NCI-H187 treated with DMSO at 0.1 percent for 48 hours (cell line): ENCODE data around the gene STAC.
"Not testable (repeated sequence)": the region's sequence is repeated elsewhere in the genome, so short reads cannot be mapped to it uniquely, and the experiment has no call there.

Experiments
- DNase-seq: peaks from one replicate; lab custom pipeline; 2025; lab: John Stamatoyannopoulos, UW

The STAC gene

GRCh38 chr3:36519682-36520081 is 139.4 kb downstream of the STAC start:
- DNase-seq: no peak

- DNase-seq: no peak
Measured at GRCh38 chr3:36520241-36521006, 140.1 kb downstream of the STAC start.

- DNase-seq: no peak
Measured at GRCh38 chr3:36521007-36521379, 140.7 kb downstream of the STAC start.

- no peak for DNase-seq
Measured at GRCh38 chr3:36524560-36524959, 144.3 kb downstream of the STAC start.

GRCh38 chr3:36525115-36525801 is 145.0 kb downstream of the STAC start:
- DNase-seq: no peak

GRCh38 chr3:36538136-36538749 is 157.9 kb downstream of the STAC start:
- no peak for DNase-seq

- no peak for DNase-seq
Measured at GRCh38 chr3:36540888-36541518, 160.7 kb downstream of the STAC start.

GRCh38 chr3:36542186-36542585 is 161.9 kb downstream of the STAC start:
- DNase-seq: no peak

GRCh38 chr3:36543276-36543997 is 163.1 kb downstream of the STAC start:
- no peak for DNase-seq

- DNase-seq: no peak
Measured at GRCh38 chr3:36546226-36546625, 165.9 kb downstream of the STAC start.

GRCh38 chr3:36548712-36549111 is 168.4 kb downstream of the STAC start:
- DNase-seq: no peak

- DNase-seq: no peak
Measured at GRCh38 chr3:36557021-36557707, 176.9 kb downstream of the STAC start.

- no peak for DNase-seq
Measured at GRCh38 chr3:36557708-36558421, 177.6 kb downstream of the STAC start.

GRCh38 chr3:36558961-36559360 is 178.7 kb downstream of the STAC start:
- DNase-seq: no peak

GRCh38 chr3:36560685-36561084 is 180.4 kb downstream of the STAC start:
- DNase-seq: no peak

- no peak for DNase-seq
Measured at GRCh38 chr3:36561601-36562000, 181.3 kb downstream of the STAC start.

- no peak for DNase-seq
Measured at GRCh38 chr3:36562945-36563344, 182.6 kb downstream of the STAC start.

GRCh38 chr3:36575241-36575640 is 194.9 kb downstream of the STAC start:
- no peak for DNase-seq

- DNase-seq: not testable (repeated sequence)
Measured at GRCh38 chr3:36578418-36578817, 198.1 kb downstream of the STAC start.

GRCh38 chr3:36579746-36580145 is 199.4 kb downstream of the STAC start:
- no peak for DNase-seq

- no peak for DNase-seq
Measured at GRCh38 chr3:36580716-36581115, 200.4 kb downstream of the STAC start.
